Loucy (cell line): ENCODE measurements around the gene PDGFC.

Experiments used
- H2AFZ ChIP-seq: fragments of 200-600 bp; sonication (generic); 2 replicates; pipeline ENCODE4 v1.6.0; 2016; ENCODE audit warnings: antibody characterized with exemption, mild to moderate bottlenecking, low read length, moderate library complexity
- H3F3A ChIP-seq: fragments of 200-600 bp; 2 replicates; pipeline ENCODE4 v1.6.0; 2016; ENCODE audit warnings: antibody characterized with exemption, low read depth, mild to moderate bottlenecking
- H3K27me3 ChIP-seq: fragments of 200-600 bp; sonication (generic); 2 replicates; pipeline ENCODE4 v1.6.1; 2014; ENCODE audit warnings: low read length, mild to moderate bottlenecking; ENCODE audit not compliant: insufficient read depth, poor library complexity, severe bottlenecking
- H3K36me3 ChIP-seq: fragments of 200-600 bp; sonication (generic); 2 replicates; pipeline ENCODE4 v1.6.1; 2016; ENCODE audit warnings: low read length; ENCODE audit not compliant: insufficient read depth
- H3K4me1 ChIP-seq: fragments of 200-600 bp; sonication (generic); 2 replicates; pipeline ENCODE4 v1.5.1; 2014; ENCODE audit warnings: low read length, mild to moderate bottlenecking; ENCODE audit not compliant: insufficient read depth, poor library complexity, severe bottlenecking
- H3K4me2 ChIP-seq: fragments of 200-600 bp; sonication (generic); 2 replicates; pipeline ENCODE4 v1.6.0; 2014; ENCODE audit warnings: antibody characterized with exemption, low read length, low read depth, mild to moderate bottlenecking; ENCODE audit not compliant: poor library complexity, severe bottlenecking
- H3K4me3 ChIP-seq: fragments of 200-600 bp; sonication (generic); 2 replicates; pipeline ENCODE4 v1.5.1; 2014; ENCODE audit warnings: low read length, mild to moderate bottlenecking, mixed read lengths; ENCODE audit not compliant: poor library complexity, severe bottlenecking
- H3K79me2 ChIP-seq: fragments of 200-600 bp; sonication (generic); 2 replicates; pipeline ENCODE4 v1.6.1; 2014; ENCODE audit warnings: low read length; ENCODE audit not compliant: insufficient read depth
- H3K9ac ChIP-seq: fragments of 200-600 bp; sonication (generic); 2 replicates; pipeline ENCODE4 v1.6.0; 2014; ENCODE audit warnings: mild to moderate bottlenecking, low read depth, low read length, moderate library complexity; ENCODE audit not compliant: poor library complexity, severe bottlenecking
- H3K9me2 ChIP-seq: fragments of 200-600 bp; sonication (generic); replicated peaks from 2 replicates; pipeline ENCODE4 v1.6.1; 2016; ENCODE audit warnings: low read depth, low read length, mixed read lengths
- H3K9me3 ChIP-seq: fragments of 200-600 bp; sonication (generic); 2 replicates; pipeline ENCODE4 v1.6.1; 2014; ENCODE audit warnings: mild to moderate bottlenecking, antibody characterized with exemption, low read length, low read depth; ENCODE audit not compliant: insufficient read depth
- H4K20me1 ChIP-seq: fragments of 200-600 bp; sonication (generic); 2 replicates; pipeline ENCODE4 v1.6.0; 2014; ENCODE audit warnings: antibody characterized with exemption, low read length, mild to moderate bottlenecking; ENCODE audit not compliant: insufficient read depth, poor library complexity, severe bottlenecking
- EZH2phosphoT487 ChIP-seq: fragments of 200-600 bp; IDR thresholded peaks from 2 replicates; pipeline ENCODE4 v1.6.1; 2018; ENCODE audit warnings: antibody characterized with exemption, mild to moderate bottlenecking, moderate library complexity, borderline replicate concordance
- TF ChIP-seq, protein P1 (sequence below): fragments of 200-600 bp; sonication (generic); conservative IDR thresholded peaks from 2 replicates; pipeline ENCODE4 v1.5.1; 2014; ENCODE audit warnings: mild to moderate bottlenecking, antibody characterized with exemption, low read length

Gene PDGFC

GRCh38 chr4:156969911-156970310 lies 1.7 kb downstream of the PDGFC start:
- Histone ChIP-seq H3K9me3 (no peaks in the 10 kb centered on the region), H3K4me3 (no peak overlapping the region), H3K27me3 (no peaks in the 10 kb centered on the region), H4K20me1 (no peaks in the 10 kb centered on the region), H3K9me2 (no peaks in the 10 kb centered on the region), H3K36me3 (no peaks in the 10 kb centered on the region), H3K79me2 (no peaks in the 10 kb centered on the region), H3F3A (no peaks in the 10 kb centered on the region), H3K4me1 (no peaks in the 10 kb centered on the region), H2AFZ (no peak overlapping the region), H3K9ac (no peak overlapping the region), H3K4me2 (no peak overlapping the region)
- TF ChIP-seq, protein P1, sequence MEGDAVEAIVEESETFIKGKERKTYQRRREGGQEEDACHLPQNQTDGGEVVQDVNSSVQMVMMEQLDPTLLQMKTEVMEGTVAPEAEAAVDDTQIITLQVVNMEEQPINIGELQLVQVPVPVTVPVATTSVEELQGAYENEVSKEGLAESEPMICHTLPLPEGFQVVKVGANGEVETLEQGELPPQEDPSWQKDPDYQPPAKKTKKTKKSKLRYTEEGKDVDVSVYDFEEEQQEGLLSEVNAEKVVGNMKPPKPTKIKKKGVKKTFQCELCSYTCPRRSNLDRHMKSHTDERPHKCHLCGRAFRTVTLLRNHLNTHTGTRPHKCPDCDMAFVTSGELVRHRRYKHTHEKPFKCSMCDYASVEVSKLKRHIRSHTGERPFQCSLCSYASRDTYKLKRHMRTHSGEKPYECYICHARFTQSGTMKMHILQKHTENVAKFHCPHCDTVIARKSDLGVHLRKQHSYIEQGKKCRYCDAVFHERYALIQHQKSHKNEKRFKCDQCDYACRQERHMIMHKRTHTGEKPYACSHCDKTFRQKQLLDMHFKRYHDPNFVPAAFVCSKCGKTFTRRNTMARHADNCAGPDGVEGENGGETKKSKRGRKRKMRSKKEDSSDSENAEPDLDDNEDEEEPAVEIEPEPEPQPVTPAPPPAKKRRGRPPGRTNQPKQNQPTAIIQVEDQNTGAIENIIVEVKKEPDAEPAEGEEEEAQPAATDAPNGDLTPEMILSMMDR, result no peak
- no peak for TF ChIP-seq EZH2phosphoT487

- Histone ChIP-seq H3F3A (no peaks in the 10 kb centered on the region), H3K79me2 (no peaks in the 10 kb centered on the region)
These were observed 2.5 kb downstream of the PDGFC start for GRCh38 chr4:156969101-156969500.

DNA sequence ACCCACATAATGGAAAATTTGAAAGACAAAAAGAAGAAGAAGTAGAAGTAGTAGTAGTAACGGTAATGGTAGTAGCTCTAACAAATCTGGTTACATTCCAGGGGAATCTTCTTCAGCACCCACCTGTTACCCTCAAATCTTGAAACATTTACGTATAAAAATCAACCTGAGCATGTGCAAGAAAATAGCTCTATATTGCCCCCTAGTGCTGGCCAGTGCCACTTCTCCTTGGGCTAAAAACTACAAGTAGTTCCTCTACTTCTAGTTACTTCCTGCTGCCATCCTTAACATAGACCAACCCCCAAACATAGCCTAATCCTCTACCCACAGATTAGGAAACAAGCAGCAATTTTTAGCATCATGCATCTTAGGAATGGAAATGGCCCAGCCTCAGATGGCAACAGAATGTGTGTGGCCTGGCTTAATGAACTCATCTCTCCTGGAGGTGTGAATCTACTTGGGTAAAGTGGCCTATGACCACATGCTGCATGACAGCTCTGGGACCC lies 3.1 kb downstream of the PDGFC start:
- Histone ChIP-seq H3K27me3 (no peaks in the 10 kb centered on the region), H2AFZ (no peak overlapping the region), H3K9ac (no peak overlapping the region), H3F3A (no peaks in the 10 kb centered on the region), H3K36me3 (no peaks in the 10 kb centered on the region), H3K9me2 (no peaks in the 10 kb centered on the region), H3K79me2 (no peaks in the 10 kb centered on the region), H3K4me1 (no peaks in the 10 kb centered on the region), H3K9me3 (no peaks in the 10 kb centered on the region), H3K4me3 (no peak overlapping the region), H3K4me2 (no peak overlapping the region), H4K20me1 (no peaks in the 10 kb centered on the region)
- no peak for TF ChIP-seq EZH2phosphoT487
- TF ChIP-seq, protein P1, result peak; percentile 85

More at GRCh38 chr4:156969101-156969500, 2.5 kb downstream of the PDGFC start:
- Histone ChIP-seq H3K9ac (no peak overlapping the region), H4K20me1 (no peaks in the 10 kb centered on the region), H3K9me2 (no peaks in the 10 kb centered on the region), H3K27me3 (no peaks in the 10 kb centered on the region), H2AFZ (no peak overlapping the region; the same call in 1 of the 2 replicates), H3K4me3 (no peak overlapping the region), H3K36me3 (no peaks in the 10 kb centered on the region), H3K9me3 (no peaks in the 10 kb centered on the region), H3K4me1 (no peaks in the 10 kb centered on the region), H3K4me2 (no peak overlapping the region)
- TF ChIP-seq, protein P1, result no peak
- TF ChIP-seq EZH2phosphoT487, result no peak
